K562 (cell line): ENCODE data around the gene ZNF750. TPM values are rescaled to one million over a fixed set of nuclear protein-coding genes. Genes with fewer than 3 reads are reported as not detected.

Source experiments
- BHLHE40 ChIP-seq: IDR thresholded peaks from 2 replicates; pipeline ENCODE4 v1.6.1; 2011; ENCODE audit warnings: low read length, improper control_type of control experiment
- ELF1 ChIP-seq: fragments of 200-800 bp; sonication (Bioruptor generic); IDR thresholded peaks from 2 replicates; pipeline ENCODE4 v1.6.1; 2016; ENCODE audit warnings: missing genetic modification characterization, missing compliant biosample characterization
- EP300 ChIP-seq: IDR thresholded peaks from 2 replicates; pipeline ENCODE4 v1.6.1; 2012; ENCODE audit warnings: low read length, improper control_type of control experiment
- EP400 ChIP-seq: fragments of 450-650 bp; IDR thresholded peaks from 2 replicates; pipeline ENCODE4 v1.6.1; 2017; ENCODE audit warnings: antibody characterized with exemption, mild to moderate bottlenecking, moderate library complexity
- FOSL1 ChIP-seq: fragments of 200-800 bp; sonication (Bioruptor generic); conservative IDR thresholded peaks from 2 replicates; pipeline ENCODE4 v1.6.1; 2016; ENCODE audit warnings: missing genetic modification characterization, missing compliant biosample characterization
- PPARD ChIP-seq: fragments of 250-450 bp; sonication (Bioruptor Pico); IDR thresholded peaks from 2 replicates; pipeline ENCODE4 v1.8.0; 2022; ENCODE audit warnings: inconsistent platforms, mild to moderate bottlenecking, moderate library complexity
- RBM34 ChIP-seq: fragments of 200-400 bp; formaldehyde crosslinking; IDR thresholded peaks from 2 replicates; pipeline ENCODE4 v1.6.1; 2018; ENCODE audit warnings: low read length, borderline replicate concordance; ENCODE audit not compliant: insufficient read depth
- SP1 ChIP-seq: sonication (generic); formaldehyde crosslinking; IDR thresholded peaks from 2 replicates; pipeline ENCODE4 v1.8.1; 2022; ENCODE audit warnings: mild to moderate bottlenecking, missing genetic modification reagents
- ZNF175 ChIP-seq: fragments of 200-800 bp; sonication (Bioruptor generic); IDR thresholded peaks from 2 replicates; pipeline ENCODE4 v1.6.1; 2016; ENCODE audit warnings: low read depth, mild to moderate bottlenecking, missing genetic modification characterization, missing compliant biosample characterization
- ZNF436 ChIP-seq: fragments of 250-450, 450-650 bp; sonication (Bioruptor Pico); formaldehyde crosslinking; IDR thresholded peaks from 2 replicates; pipeline ENCODE4 v1.7.0; 2020; ENCODE audit warnings: mild to moderate bottlenecking
- polyA plus RNA-seq, 8 experiments: library from polyadenylated mRNA; depleted of rRNA in 4 of 8; stranded (reverse) in 5 of 8; unstranded in 3 of 8; fragments of >200 nt; fragmentation: Nextera tagmentation in 2 of 8; fragmentation: Illumina TruSeq in 1 of 8; extraction: Ambion mirVana in 2 of 8; extraction: Trizol in 1 of 8; gene quantifications; 2 replicates each; pipeline versions ENCODE4 v1.2.1 to v1.2.3, GENCODE V29; 2011 to 2014; ENCODE audit warnings: inconsistent platforms in 1 of 8, missing spikeins in 1 of 8
- total RNA-seq, 7 experiments: library from RNA; depleted of rRNA in 6 of 7; stranded (reverse); fragments of >200 nt in 6 of 7; fragmentation: Illumina TruSeq in 2 of 7; extraction: Trizol in 2 of 7; gene quantifications; 2 replicates each; pipeline versions ENCODE4 v1.2.1 to v1.2.3, GENCODE V29; 2011 to 2021; ENCODE audit warnings: low replicate concordance in 1 of 7
- TF ChIP-seq, protein P1 (sequence below): sonication (generic); formaldehyde crosslinking; IDR thresholded peaks from 2 replicates; pipeline ENCODE4 v1.8.0; 2022; ENCODE audit warnings: missing genetic modification reagents, mild to moderate bottlenecking, moderate library complexity, borderline replicate concordance
- TF ChIP-seq, protein P2 (sequence below): fragments of 450-650 bp; IDR thresholded peaks from 2 replicates; pipeline ENCODE4 v1.6.1; 2016; ENCODE audit warnings: low read depth, mild to moderate bottlenecking, moderate library complexity
- TF ChIP-seq, protein P3 (sequence below): fragments of 250-450 bp; sonication (Bioruptor Pico); IDR thresholded peaks from 2 replicates; pipeline ENCODE4 v1.8.0; 2021; ENCODE audit warnings: moderate library complexity, mild to moderate bottlenecking, inconsistent platforms
- TF ChIP-seq, protein P4 (sequence below), 3 experiments: IDR thresholded peaks in 2 of 3; conservative IDR thresholded peaks in 1 of 3; 2 replicates each; pipeline ENCODE4 v1.5.1; 2011 to 2012; ENCODE audit warnings: low read length in 3 of 3, mild to moderate bottlenecking in 3 of 3, control low read depth in 2 of 3, improper control_type of control experiment in 1 of 3, inconsistent platforms in 1 of 3, low read depth in 1 of 3, mixed read lengths in 1 of 3, moderate library complexity in 1 of 3; ENCODE audit not compliant: insufficient read depth in 2 of 3
- TF ChIP-seq, protein P5 (sequence below): sonication (generic); formaldehyde crosslinking; IDR thresholded peaks from 2 replicates; pipeline ENCODE4 v1.8.0; 2023; ENCODE audit warnings: mild to moderate bottlenecking, missing genetic modification reagents
- TF ChIP-seq, protein P6 (sequence below): fragments of 450-650 bp; IDR thresholded peaks from 2 replicates; pipeline ENCODE4 v1.7.1; 2018; ENCODE audit warnings: mild to moderate bottlenecking, low read depth; ENCODE audit not compliant: partially characterized antibody

ZNF750 gene
- total and polyA plus RNA-seq, 9 of the 15 experiments (the other 6 are each of a cell fraction or from before 2014, with no cell fraction given) = not detected

DNA sequence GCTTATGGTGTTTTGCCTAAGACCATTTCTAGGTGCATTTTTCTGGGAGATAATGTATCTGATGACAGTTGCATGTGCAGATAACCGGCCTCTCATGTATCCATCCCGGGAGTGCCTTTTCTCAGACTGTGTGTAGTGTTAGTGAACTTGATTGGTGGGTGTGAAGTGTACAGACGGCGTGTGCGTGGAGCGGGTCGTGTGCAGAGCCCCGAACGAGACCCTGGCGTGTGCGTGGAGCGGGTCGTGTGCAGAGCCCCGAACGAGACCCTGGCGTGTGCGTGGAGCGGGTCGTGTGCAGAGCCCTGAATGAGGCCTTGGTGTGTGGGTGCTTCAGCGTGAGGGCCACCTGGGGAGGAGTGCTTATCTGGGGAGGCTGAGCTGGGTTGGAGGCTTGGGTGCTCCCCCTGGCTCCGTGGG, 28.9 kb upstream of the ZNF750 start (continued):
- TF ChIP-seq, protein P1, sequence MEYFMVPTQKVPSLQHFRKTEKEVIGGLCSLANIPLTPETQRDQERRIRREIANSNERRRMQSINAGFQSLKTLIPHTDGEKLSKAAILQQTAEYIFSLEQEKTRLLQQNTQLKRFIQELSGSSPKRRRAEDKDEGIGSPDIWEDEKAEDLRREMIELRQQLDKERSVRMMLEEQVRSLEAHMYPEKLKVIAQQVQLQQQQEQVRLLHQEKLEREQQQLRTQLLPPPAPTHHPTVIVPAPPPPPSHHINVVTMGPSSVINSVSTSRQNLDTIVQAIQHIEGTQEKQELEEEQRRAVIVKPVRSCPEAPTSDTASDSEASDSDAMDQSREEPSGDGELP (CRISPR knock-in tag) = peak; percentile 20; the same call in 1 of the 2 replicates
- no peak for TF ChIP-seq SP1 (CRISPR knock-in tag)
- TF ChIP-seq, protein P2, sequence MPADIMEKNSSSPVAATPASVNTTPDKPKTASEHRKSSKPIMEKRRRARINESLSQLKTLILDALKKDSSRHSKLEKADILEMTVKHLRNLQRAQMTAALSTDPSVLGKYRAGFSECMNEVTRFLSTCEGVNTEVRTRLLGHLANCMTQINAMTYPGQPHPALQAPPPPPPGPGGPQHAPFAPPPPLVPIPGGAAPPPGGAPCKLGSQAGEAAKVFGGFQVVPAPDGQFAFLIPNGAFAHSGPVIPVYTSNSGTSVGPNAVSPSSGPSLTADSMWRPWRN = 0 out of 2 replicates have a peak, but pooled peaks have one; percentile 36
- TF ChIP-seq, protein P3, sequence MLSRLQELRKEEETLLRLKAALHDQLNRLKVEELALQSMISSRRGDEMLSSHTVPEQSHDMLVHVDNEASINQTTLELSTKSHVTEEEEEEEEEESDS (CRISPR knock-in tag) = no peak
- TF ChIP-seq, protein P4, sequence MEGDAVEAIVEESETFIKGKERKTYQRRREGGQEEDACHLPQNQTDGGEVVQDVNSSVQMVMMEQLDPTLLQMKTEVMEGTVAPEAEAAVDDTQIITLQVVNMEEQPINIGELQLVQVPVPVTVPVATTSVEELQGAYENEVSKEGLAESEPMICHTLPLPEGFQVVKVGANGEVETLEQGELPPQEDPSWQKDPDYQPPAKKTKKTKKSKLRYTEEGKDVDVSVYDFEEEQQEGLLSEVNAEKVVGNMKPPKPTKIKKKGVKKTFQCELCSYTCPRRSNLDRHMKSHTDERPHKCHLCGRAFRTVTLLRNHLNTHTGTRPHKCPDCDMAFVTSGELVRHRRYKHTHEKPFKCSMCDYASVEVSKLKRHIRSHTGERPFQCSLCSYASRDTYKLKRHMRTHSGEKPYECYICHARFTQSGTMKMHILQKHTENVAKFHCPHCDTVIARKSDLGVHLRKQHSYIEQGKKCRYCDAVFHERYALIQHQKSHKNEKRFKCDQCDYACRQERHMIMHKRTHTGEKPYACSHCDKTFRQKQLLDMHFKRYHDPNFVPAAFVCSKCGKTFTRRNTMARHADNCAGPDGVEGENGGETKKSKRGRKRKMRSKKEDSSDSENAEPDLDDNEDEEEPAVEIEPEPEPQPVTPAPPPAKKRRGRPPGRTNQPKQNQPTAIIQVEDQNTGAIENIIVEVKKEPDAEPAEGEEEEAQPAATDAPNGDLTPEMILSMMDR (IDR thresholded peaks at IDR 0.05 in 2 of 3, conservative IDR thresholded peaks at IDR 0.05 in 1 of 3; ENCODE audit: insufficient read depth in 2 of 3, low read depth in 1 of 3, low read length in 3 of 3) = no peak
- peak; percentile 48; the same call in 1 of the 2 replicates for TF ChIP-seq FOSL1 (tag)
- TF ChIP-seq PPARD (CRISPR knock-in tag) = no peak
- no peak for TF ChIP-seq ZNF436 (CRISPR knock-in tag)
- no peak for TF ChIP-seq RBM34
- TF ChIP-seq, protein P5, sequence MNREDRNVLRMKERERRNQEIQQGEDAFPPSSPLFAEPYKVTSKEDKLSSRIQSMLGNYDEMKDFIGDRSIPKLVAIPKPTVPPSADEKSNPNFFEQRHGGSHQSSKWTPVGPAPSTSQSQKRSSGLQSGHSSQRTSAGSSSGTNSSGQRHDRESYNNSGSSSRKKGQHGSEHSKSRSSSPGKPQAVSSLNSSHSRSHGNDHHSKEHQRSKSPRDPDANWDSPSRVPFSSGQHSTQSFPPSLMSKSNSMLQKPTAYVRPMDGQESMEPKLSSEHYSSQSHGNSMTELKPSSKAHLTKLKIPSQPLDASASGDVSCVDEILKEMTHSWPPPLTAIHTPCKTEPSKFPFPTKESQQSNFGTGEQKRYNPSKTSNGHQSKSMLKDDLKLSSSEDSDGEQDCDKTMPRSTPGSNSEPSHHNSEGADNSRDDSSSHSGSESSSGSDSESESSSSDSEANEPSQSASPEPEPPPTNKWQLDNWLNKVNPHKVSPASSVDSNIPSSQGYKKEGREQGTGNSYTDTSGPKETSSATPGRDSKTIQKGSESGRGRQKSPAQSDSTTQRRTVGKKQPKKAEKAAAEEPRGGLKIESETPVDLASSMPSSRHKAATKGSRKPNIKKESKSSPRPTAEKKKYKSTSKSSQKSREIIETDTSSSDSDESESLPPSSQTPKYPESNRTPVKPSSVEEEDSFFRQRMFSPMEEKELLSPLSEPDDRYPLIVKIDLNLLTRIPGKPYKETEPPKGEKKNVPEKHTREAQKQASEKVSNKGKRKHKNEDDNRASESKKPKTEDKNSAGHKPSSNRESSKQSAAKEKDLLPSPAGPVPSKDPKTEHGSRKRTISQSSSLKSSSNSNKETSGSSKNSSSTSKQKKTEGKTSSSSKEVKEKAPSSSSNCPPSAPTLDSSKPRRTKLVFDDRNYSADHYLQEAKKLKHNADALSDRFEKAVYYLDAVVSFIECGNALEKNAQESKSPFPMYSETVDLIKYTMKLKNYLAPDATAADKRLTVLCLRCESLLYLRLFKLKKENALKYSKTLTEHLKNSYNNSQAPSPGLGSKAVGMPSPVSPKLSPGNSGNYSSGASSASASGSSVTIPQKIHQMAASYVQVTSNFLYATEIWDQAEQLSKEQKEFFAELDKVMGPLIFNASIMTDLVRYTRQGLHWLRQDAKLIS (CRISPR knock-in tag) = no peak
- no peak for TF ChIP-seq ELF1 (tag)
- TF ChIP-seq EP300 = peak; percentile 70
- TF ChIP-seq, protein P6, sequence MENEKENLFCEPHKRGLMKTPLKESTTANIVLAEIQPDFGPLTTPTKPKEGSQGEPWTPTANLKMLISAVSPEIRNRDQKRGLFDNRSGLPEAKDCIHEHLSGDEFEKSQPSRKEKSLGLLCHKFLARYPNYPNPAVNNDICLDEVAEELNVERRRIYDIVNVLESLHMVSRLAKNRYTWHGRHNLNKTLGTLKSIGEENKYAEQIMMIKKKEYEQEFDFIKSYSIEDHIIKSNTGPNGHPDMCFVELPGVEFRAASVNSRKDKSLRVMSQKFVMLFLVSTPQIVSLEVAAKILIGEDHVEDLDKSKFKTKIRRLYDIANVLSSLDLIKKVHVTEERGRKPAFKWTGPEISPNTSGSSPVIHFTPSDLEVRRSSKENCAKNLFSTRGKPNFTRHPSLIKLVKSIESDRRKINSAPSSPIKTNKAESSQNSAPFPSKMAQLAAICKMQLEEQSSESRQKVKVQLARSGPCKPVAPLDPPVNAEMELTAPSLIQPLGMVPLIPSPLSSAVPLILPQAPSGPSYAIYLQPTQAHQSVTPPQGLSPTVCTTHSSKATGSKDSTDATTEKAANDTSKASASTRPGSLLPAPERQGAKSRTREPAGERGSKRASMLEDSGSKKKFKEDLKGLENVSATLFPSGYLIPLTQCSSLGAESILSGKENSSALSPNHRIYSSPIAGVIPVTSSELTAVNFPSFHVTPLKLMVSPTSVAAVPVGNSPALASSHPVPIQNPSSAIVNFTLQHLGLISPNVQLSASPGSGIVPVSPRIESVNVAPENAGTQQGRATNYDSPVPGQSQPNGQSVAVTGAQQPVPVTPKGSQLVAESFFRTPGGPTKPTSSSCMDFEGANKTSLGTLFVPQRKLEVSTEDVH = no peak
- no peak for TF ChIP-seq ZNF175
- TF ChIP-seq BHLHE40 = peak; percentile 54
- peak; percentile 22; the same call in 1 of the 2 replicates for TF ChIP-seq EP400
